ENCODE measurements around the gene CNKSR3. TPM values are rescaled to one million over a fixed set of nuclear protein-coding genes. Genes with fewer than 3 reads are reported as not detected.

The CNKSR3 gene
- total and polyA plus RNA-seq, 8 donors, result 1.2 to 40.0 (median 6.2) TPM

GRCh38 chr6:154487367-154488247, 22.9 kb downstream of the CNKSR3 start:
- DNase-seq, result no peak
- H3K27me3 ChIP-seq, result no peaks in the 10 kb centered on the region
- peaks cover 9 to 57% (median 32%) of the 10 kb centered on the region in 4 donors for H3K4me1 ChIP-seq
- H3K36me3 ChIP-seq, result no peaks in the 10 kb centered on the region
- 63 to 72% (median 65%) methylated on average over 6 of the region's 6 CpGs for WGBS, 5 donors
- H3K4me3 ChIP-seq, result no peak overlapping the region
- no peak for TF ChIP-seq EP300 (IDR thresholded peaks at IDR 0.05)
- TF ChIP-seq CTCF (IDR thresholded peaks at IDR 0.05), result no peak
- TF ChIP-seq POLR2AphosphoS5 (IDR thresholded peaks at IDR 0.05), result no peak
- intact Hi-C loops (cut with DNase I; ENCODE audit: low total_unique reads), result no loop called here
- no peaks in the 10 kb centered on the region for H3K9me3 ChIP-seq
- no peak overlapping the region for H3K27ac ChIP-seq

- 25 to 46% (median 34%) methylated on average over 9 of the region's 9 CpGs for WGBS, 5 donors
- peaks cover 6 to 63% (median 33%) of the 10 kb centered on the region in 4 donors for H3K4me1 ChIP-seq
- no peaks in the 10 kb centered on the region for H3K36me3 ChIP-seq
- TF ChIP-seq CTCF (IDR thresholded peaks at IDR 0.05) (no peak), POLR2AphosphoS5 (IDR thresholded peaks at IDR 0.05) (peak in 1 of 3 donors; percentile 25)
- intact Hi-C loops (cut with DNase I; ENCODE audit: low total_unique reads), result no loop called here
- peak in 1 of 2 donors; percentile 57 for DNase-seq
- H3K27ac ChIP-seq, result no peak overlapping the region
- H3K4me3 ChIP-seq, result no peak overlapping the region
- no peaks in the 10 kb centered on the region for H3K27me3 ChIP-seq
- no peaks in the 10 kb centered on the region for H3K9me3 ChIP-seq
Measured at GRCh38 chr6:154485815-154486214, 24.7 kb downstream of the CNKSR3 start.

- TF ChIP-seq CTCF (IDR thresholded peaks at IDR 0.05) (no peak), POLR2A (IDR thresholded peaks at IDR 0.05) (no peak), POLR2AphosphoS5 (IDR thresholded peaks at IDR 0.05) (no peak), EP300 (IDR thresholded peaks at IDR 0.05) (no peak)
- Histone ChIP-seq H3K36me3 (no peaks in the 10 kb centered on the region), H3K9me3 (no peaks in the 10 kb centered on the region), H3K4me1 (peaks cover 6 to 71% (median 35%) of the 10 kb centered on the region in 4 donors), H3K27me3 (no peaks in the 10 kb centered on the region), H3K4me3 (no peak overlapping the region), H3K27ac (no peak overlapping the region)
- intact Hi-C loops (cut with DNase I; ENCODE audit: low total_unique reads), result no loop called here
- DNase-seq, result no peak
Measured at GRCh38 chr6:154484942-154485341, 25.5 kb downstream of the CNKSR3 start.

GRCh38 chr6:154482858-154483257, 27.6 kb downstream of the CNKSR3 start:
- WGBS, 5 donors, result 33 to 42% (median 39%) methylated on average over 4 of the region's 4 CpGs

More at GRCh38 chr6:154482858-154483257, 27.6 kb downstream of the CNKSR3 start:
- H3K36me3 ChIP-seq, result no peaks in the 10 kb centered on the region
- peak in 1 of 2 donors; percentile 72 for DNase-seq
- H3K27ac ChIP-seq, result peak overlapping the region in 3 of 5 donors; percentile 5 to 33 (median 23)
- peaks cover 14 to 82% (median 46%) of the 10 kb centered on the region in 4 donors for H3K4me1 ChIP-seq
- intact Hi-C loops (cut with DNase I; ENCODE audit: low total_unique reads), result no loop called here
- no peaks in the 10 kb centered on the region for H3K9me3 ChIP-seq
- H3K27me3 ChIP-seq, result no peaks in the 10 kb centered on the region
- H3K4me3 ChIP-seq, result no peak overlapping the region
- TF ChIP-seq POLR2AphosphoS5 (IDR thresholded peaks at IDR 0.05) (peak in 1 of 3 donors; percentile 31), CTCF (IDR thresholded peaks at IDR 0.05) (no peak)
